Activated T-cell treated with anti-CD3 and anti-CD28 coated beads, Interleukin-2, amount 50 U/mL, for 48 hours (primary cell): ENCODE data around the gene PTPRG.

Experiments
- DNase-seq, 2 experiments: peaks; one replicate each; pipeline ENCODE4 v3.0.0-alpha.2; 2020

Gene PTPRG

DNA sequence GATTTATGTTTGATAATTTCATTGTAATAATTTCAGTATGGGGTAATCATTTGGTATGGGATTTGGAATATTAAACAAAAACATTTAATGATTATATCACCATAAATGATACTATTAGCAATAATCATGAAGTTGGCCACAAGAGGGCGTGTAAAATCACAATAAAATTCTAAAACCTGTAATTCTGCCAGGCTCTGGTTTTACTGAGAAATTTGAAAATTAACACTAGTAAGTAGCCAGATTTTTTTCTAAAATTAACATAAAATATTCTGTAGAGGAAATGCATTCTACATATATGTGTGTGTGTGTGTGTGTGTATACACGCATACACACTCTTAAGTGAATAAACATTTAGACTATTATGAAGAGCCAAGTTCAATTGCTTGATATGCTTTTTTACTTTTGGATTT is 771.5 kb downstream of the PTPRG start:
- no peak for DNase-seq

DNA sequence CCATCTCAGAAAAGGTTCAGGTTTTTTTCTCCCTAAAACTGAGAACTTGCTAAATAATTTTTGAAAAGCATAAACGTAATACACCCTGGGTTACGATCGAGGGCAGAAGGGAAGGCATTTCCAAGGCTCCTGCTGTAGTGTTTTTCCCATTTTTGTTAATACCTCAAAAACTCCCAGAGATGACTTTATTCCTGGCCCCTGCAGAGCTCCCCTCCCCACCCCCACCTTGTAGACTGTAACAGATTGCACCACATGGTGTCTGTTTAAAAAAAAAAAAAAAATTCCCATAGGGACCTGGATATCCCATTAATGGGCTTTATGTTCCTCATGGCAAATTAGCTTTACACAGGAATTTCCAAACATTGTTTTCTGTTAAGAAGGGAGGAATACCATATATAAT is 773.8 kb downstream of the PTPRG start:
- no peak for DNase-seq

DNA sequence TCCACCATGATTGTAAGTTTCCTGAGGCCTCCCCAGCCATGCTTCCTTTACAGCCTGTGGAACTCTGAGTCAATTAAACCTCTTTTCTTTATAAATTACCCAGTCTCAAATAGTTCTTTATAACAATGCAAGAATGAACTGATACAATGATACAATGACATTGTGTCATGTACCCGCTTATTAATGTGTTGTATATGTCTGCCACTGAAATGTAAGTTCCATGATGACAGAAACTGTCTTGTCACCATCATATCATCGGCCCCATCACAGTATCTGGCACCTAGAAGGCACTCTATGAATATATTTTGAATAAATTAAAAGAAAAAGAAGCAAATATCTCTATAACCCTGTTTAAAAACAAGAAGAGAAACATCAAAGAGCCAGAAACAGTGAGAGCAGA is 782.4 kb downstream of the PTPRG start:
- no peak for DNase-seq
